GM18526 (cell line): ENCODE measurements around the gene DUOXA1.

Experiments
- POLR2A ChIP-seq: IDR thresholded peaks from 3 replicates; pipeline ENCODE4 v1.6.1; 2011; ENCODE audit not compliant: insufficient read length; ENCODE audit errors: extremely low read depth

DUOXA1 gene

DNA sequence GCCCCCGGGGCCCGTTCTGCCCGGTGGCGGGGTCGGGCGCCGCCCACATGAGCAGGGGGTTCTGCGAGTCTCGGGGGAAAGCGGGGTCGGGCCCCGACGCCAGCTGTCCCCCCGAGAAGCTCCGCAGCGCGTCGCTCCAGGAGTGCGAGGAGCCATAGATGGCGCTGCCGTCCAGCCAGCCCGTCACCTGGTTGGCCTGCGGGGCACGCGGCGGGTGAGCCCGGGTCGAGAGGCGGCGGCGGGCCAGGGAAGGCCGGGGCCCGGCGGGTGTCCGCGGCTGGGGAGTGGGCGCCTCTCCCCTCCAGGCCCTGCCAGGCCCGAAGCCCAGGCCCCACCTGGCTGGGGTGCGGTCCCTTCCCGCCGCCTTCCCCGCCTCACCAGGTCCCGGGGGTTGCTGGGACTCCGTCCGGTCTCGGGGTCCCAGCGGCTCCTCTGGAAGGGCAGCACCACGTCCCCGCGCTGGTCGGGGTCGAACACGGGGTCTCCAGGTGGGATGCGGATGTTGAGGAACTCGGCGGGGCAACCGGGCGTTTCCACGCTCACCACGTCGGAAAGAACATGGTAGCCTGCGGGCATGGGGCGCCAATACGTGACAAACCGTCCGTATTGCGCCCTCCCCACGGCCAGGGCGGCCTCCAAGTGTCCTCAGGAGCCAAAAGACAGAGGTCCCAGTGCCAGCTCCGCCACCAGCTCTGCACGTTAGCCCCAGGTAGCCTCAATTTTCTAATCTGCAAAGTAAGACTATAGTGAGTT, 18.1 kb downstream of the DUOXA1 start:
- TF ChIP-seq POLR2A = no peak

DNA sequence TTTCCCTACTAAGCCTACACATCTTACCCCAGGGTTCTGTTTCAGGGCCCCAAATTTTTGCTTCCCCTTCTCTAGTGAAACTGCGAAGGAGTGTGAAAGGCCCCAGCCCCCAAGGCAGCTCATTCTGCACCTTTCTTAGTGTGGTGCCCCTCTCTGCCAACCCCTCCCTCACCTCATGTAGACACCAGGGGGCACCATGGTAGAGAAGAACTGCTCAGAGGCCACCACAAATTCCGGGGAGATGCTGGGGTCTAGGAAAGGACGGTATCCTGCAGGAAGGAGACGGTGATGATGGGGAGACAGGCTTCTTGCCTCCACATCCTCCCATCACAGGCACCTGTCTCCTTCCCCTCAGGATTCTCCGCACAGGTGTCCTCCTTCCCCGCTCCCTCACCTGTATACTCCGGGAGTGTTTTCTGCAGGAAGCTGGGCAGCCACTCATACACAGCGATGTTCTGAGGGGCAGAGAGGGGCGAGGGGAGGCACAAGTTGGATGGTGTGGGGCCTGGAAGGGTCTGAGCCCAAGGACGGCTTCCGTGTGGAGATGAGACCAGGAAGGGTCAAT, 19.3 kb downstream of the DUOXA1 start:
- TF ChIP-seq POLR2A = no peak

DNA sequence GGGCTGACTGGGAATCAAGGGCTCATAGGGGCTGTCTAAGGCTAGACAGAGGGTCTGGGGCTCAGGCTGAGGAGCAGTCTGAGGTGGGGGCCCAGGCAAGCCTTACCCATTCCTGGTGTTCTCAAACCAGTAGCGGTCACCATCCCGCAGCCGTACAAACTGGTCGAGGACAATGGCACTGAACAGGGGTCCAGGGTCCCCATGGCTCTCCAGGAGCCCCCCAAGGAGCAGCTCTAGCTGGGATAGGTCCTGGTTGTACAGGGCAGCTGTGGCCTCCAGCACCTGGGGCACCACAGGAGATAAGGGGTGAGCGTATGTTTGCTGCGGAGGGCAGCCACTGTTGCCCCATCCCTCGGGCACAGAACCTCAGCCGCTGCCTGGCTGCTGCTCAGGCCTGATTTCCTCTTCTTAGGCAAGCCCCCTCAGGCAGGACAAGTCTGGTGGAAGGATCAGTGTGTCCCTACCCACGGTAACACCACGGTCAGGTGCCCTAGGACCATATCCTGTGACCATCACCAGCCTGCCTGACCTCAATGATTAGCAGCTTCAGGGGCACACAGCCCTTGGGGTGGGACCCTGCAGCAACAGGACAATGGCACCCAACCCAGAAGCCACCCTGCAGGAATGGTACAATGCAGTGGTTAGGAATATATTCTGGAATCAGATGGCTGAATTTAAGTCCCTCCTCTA, 21.6 kb downstream of the DUOXA1 start:
- no peak for TF ChIP-seq POLR2A

DNA sequence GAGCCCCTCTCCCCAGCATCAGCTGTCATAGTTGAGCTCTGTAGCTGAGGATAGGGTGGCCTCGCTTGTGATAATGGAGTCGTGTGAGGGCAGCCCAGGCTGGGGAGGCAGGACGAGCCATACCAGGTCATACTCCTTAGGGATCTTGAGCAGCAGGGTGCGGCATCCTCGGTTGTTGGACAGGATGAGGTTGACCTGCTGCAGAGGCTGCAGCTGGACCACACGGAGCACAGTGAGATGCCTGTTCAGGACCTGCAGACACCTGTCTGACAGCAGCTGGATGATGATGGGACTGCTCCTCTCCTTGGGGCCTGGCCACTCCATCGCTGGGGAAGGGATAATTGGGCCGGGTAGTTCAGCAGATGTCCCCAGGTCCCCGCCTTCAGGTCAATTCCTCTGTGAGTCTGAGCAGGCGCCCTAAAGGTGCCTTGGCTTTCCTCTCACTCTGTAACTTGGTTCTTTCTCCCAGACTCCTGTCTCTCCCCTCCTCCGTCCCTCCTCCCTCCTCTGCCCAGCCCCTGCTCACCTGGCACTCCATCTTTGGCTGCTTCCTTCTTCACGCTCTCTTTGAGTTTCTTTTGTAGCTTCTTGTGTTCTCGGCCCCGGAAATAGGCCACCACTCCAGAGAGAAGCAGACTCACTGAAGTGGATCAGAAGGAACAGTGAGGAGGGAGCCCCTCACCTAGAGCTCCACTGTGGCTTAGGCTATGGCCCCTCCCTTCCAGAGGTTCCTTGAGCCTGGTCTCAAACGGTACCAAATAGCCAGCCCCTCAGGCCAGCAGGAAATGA, 23.5 kb downstream of the DUOXA1 start:
- TF ChIP-seq POLR2A = no peak

GRCh38 chr15:45105586-45105985, 24.1 kb downstream of the DUOXA1 start:
- TF ChIP-seq POLR2A = no peak

- TF ChIP-seq POLR2A = no peak
Measured at GRCh38 chr15:45102226-45102625, 27.5 kb downstream of the DUOXA1 start.

GRCh38 chr15:45101749-45102148, 27.9 kb downstream of the DUOXA1 start:
- no peak for TF ChIP-seq POLR2A

DNA sequence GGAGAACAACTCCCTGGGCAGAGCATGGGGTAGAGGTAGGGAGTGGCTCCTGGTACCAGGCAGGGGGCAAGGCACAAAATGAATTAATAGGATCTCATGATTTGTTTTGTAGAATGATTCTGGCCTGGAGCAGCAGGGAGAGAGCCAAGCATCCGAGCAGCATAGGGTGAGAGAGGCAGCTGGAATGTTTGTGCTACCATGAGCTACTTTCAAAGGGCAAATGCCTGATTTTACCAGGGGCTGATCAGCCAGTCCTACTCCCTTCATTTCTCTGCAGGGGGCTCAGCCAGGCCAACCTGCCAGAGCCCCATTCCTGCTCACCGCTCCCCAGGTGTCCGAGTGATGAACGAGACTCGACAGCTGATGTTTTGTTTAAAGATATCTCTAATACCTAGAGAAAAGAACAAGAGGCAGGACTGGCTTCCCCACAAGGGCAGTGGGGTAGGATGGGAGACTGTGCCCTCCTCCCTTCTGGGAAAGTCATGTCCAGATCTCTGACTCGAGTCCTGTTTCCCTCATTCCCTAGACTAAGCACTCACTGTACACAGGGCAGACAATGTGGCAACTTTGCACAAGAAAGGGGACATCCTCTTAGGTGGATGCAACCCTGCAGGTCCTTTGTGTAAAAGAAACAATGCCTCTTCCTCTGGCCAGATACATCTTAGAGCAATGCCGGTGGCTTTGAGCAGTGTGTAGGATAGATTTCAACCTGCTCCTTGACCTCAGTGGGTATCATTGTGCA, 28.6 kb downstream of the DUOXA1 start:
- no peak for TF ChIP-seq POLR2A

DNA sequence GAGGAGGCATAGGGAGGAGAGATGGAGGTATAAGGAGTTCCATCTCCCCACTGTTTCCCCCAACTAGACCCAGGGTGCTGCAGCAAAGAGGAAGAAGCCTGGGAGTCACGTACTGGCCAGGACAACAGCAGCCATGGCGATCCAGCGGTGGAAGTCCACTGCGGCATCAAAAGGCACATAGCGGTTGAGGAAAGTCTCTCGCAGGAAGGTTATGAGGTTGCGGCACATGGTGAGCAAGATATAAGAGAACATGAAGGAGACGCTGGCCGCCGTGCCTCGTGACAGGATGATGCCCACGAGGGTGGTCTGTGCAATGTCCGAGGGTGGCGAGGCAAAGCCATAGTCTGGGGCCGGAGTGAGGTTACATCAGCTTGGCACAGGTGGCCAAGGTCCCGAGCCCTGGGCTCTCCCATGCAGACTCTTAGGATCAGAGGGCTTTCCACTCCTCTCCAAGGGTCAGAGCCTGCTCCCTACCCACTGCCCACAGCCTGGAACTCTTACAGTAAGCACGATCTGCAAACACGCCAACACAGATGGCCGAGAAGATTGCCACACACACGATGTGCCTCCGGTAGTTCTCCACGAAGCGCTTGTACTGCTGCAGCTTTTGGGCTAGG, 30.0 kb downstream of the DUOXA1 start:
- no peak for TF ChIP-seq POLR2A

GRCh38 chr15:45097466-45097865, 32.2 kb downstream of the DUOXA1 start:
- TF ChIP-seq POLR2A = no peak

DNA sequence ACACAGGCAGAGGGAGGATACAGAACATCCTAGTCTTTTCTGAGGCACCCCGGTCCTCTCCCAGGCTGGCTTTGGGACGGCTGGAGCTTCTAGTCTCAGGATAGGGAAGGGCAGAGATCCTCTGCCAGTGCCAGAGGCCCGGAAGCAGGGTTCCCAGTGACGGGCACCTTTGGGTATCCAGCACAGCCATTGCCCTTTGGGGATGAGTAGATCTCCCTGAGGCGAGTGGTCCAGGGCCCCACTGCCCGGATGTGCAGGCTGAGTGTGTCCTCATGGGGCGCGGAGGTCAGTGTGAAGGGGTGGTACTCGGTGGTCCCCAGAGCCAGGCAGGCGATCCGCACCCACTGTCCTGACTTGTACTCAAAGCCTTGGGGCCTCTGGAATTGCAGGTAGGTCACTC, 34.0 kb downstream of the DUOXA1 start:
- TF ChIP-seq POLR2A = no peak

GRCh38 chr15:45094358-45094730, 35.3 kb downstream of the DUOXA1 start:
- TF ChIP-seq POLR2A = no peak

GRCh38 chr15:45093622-45094357, 35.9 kb downstream of the DUOXA1 start:
- no peak for TF ChIP-seq POLR2A

GRCh38 chr15:45093013-45093412, 36.7 kb downstream of the DUOXA1 start:
- no peak for TF ChIP-seq POLR2A
